ENCODE data around the gene SNAI1.
"Not testable (repeated sequence)": the region's sequence is repeated elsewhere in the genome, so short reads cannot be mapped to it uniquely, and the experiment has no call there.

SNAI1 gene

DNA sequence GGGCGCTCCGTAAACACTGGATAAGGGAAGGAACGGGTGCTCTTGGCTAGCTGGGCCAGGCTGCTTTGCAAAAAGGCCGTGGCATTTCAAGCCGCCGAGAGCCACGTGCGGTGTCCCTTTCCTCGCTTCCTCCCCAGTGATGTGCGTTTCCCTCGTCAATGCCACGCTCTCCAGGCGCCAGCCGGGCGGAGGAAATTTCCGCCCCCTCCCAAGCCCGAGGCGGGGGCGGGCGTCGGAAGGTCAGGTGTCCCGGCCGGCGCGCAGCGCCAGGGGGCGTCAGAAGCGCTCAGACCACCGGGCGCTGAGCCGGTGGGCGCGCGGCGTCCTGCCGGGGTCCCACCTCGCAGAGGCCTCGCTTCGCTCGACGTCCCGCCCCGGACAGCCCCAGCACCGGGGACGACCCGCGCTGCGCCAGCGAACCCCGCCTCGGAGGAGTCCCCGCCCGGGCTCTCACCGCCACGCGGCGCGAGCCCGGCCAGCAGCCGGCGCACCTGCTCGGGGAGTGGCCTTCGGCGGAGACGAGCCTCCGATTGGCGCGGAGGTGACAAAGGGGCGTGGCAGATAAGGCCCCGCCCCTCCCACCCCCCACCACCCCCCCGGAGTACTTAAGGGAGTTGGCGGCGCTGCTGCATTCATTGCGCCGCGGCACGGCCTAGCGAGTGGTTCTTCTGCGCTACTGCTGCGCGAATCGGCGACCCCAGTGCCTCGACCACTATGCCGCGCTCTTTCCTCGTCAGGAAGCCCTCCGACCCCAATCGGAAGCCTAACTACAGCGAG is at the start of gene SNAI1:
Gene SNAI1 (plus strand): TSS at position 635 of the 777 bp plus-strand sequence. CDS start 80 bp downstream, at position 715.
- peak; percentile 73 for DNase-seq (ENCODE audit: low spot score)

DNA sequence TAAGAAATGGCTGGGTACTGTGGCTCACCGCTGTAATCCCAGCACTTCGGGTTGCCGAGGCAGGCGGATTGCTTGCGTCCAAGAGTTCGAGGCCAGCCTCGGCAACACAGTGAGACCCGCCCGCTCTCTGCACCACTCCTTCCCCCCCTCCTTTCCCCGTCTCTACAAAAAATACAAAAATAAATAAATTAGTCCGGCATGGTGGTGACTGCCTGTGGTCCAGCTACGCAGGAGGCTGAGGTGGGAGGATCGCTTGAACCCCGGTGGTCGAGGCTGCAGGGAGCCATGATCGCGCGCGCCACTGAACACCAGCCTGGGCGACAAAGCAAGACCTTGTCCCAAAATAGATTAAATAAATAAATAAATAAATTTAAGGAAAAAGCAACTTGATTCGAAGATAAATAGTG is 47.0 kb upstream of the SNAI1 start:
- DNase-seq (ENCODE audit: low spot score) = no peak

DNA sequence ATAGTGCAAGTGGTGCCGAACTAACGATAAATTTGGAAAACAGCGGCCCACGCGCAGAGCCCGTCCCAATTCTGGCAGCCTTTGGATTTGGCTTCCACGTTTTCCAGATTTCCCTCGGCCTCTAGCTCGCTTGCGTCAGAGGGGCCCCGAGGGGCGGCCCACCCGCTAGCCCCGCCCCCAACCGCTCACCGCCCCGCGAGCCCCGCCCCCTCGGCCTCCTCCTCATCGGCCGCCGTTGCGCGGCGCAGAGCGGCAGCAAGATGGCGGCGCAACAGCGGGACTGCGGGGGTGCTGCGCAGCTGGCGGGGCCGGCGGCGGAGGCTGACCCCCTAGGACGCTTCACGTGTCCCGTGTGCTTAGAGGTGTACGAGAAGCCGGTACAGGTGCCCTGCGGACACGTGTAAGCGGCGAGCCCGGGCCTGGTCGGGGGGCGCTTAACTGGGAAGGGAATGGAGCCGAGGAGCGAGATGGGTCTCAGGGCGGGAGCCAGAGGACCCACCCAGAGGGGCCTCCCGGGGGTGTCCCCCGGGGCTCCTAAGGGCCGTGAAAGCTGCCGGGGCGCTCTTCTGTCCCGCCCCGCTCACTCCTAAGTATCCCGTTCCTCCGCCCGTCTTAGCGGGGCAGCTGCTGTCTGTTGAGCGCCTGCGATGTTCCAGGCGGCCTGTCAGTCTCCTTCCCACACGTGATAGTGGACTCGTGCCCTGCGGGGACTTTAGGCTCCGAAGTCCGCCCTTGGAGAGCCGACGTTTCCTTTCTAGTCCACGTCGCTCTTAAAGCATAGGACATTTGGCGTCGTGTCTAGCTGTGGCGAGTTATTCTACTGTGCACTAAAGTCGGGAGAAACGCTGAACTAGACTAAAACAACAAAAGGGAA is 46.4 kb upstream of the SNAI1 start, which contains the start of gene RNF114:
Gene RNF114 (plus strand): TSS at position 245 of the 874 bp plus-strand sequence. CDS start 16 bp downstream, at position 261.
- peak; percentile 93 for DNase-seq (ENCODE audit: low spot score)

DNA sequence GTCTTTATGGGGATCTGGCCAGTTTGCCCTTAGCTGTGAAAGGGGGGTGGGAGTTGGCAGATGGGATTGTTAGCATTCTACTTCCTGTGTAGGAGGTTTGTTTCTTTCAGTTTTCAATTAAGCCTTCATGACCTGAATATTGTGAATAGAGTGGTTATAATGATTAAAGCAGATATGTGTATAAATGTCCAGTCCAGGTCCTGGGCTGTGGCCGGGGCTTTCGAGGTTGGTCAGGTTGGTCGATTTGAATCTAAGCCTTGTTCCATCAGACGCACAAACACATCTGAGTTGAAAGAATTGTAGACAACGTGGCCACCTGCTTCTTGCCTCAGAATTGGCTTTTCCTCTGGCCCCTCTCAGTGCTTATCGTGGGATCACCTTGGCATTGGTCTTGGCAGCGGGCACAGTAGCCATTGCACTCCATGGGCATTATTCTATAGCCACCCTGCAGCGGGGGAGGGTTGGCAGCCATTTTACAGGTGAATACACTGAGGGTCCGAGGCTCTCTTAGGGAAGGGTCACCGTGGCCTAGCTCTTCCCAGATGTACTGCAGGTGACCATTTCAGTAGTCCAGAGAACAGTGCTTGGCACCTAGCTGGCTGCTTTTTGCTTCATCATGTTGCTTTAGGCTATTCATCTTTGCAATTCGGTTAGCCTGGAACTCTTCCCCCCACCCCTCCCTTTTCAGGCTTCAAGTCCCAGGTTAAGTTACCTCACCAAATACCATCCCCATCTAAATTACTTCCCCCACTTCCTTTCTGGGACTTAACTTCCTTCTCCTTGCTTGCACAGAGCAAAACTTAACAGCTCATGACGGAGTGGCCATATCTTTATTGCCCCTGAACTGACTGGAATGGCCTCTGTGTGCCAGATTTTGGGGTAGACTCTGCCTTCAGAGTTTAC is 45.5 kb upstream of the SNAI1 start:
- DNase-seq (ENCODE audit: low spot score) = no peak

DNA sequence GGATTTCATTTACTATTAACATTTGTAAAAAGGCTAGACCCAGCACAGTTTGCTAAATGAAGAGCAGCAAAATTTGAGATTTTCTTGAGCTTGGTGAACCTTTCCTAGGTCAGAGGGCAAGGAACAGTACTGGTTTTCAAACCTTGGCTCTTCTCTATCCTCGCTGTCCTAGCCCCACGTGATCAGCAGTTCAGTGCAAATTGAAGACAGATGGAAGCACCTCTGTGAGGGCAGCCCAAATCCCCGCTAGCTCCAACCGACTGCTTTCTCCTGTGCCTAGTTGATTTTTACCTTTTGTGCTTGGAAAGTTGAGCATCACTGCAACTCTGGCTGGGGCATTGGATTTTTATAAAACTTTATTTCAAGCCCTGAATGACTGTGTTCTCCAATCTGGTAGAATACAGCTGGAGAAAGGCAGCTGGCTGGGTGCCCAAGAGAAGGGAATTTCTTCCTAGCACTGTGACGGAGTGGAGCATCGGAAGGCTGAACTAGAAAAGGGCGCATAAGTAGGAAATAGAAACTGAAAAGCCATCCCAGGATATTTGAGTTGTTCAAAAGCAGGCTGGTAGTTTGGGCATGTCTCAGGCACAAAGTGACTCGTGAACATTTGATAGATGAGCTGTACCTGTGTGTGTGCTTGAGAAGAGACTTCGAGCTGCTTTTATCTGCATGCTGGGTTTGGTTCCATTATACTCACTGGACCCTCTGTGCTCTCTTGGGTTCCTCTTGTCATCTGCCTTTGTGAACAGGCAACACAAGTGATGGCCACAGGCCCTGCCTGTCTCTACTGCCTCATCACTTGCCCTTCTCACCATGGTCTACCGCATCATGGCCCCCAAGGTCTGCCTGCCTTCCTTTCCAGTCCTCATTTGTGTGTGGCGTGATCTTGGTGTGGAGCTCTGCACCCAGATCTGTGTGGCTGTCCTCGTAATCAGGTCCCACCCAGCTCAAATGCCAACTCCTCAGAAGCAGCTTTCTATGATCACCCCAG is 44.3 kb upstream of the SNAI1 start:
- DNase-seq (ENCODE audit: low spot score) = no peak

DNA sequence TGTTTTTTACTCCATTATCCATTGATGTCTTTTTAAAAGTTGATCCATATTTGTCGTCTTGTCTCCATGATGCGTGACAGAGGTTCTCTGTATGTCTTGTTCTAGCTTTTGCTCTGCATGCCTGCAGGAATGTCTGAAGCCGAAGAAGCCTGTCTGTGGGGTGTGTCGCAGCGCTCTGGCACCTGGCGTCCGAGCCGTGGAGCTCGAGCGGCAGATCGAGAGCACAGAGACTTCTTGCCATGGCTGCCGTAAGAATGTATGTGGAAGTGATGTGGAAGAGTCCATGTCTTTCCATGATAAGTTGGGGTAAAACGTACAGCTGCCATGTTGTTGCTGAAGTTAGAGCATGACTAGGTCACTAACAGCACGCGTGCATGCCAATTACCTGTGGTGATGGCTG is 41.3 kb upstream of the SNAI1 start:
- DNase-seq (ENCODE audit: low spot score) = no peak

DNA sequence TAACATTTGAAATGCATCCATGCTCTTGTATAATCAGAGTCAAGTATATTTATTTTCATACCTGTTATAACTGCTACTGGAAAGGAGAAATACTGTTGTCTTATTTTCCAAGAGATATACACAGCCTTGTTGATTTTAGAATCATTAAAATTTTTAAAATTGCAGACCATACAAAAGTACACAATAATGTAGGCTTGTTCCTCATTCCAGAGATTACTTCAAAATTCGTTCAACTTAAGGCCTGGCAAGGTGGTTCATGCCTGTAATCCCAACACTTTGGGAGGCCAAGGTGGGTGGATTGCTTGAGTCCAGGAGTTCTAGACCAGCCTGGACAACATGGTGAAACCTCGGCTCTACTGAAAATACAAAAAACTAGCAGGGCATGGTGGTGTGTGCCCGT is 40.5 kb upstream of the SNAI1 start:
- no peak for DNase-seq (ENCODE audit: low spot score)

DNA sequence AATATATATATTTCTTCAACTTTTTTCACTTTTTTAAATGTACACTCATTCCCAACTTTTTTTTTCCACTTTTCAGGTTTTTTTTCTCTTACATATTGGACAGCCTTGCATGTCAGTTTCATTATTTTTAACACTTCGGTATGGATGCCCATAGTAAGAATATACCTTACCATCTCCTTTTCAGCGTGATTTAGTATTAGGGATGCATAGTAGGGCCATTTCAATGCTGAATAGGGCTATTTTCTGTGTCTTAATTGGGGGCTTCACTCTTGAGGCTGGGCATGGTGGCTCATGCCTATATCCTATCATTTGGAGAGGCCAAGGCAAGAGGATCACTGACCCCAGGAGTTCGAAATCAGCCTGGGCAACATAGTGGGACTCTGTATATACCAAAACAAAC is 39.8 kb upstream of the SNAI1 start:
- DNase-seq (ENCODE audit: low spot score) = no peak

DNA sequence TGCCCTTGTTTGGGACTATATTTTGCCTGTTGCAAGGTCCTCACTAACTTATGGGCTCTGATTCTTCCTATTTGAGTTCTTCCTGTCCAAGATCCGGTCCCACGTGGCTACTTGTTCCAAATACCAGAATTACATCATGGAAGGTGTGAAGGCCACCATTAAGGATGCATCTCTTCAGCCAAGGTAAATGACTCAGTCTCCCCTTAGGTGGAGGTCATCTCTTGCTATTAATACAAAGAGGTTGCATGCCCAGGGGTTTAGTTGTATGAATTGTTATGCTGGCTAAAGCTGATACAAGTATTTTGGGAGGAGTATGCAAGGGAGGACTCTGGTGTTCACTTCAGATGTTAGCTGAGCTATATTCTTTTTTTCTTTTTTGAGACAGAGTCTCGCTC is 37.5 kb upstream of the SNAI1 start:
- no peak for DNase-seq (ENCODE audit: low spot score)

DNA sequence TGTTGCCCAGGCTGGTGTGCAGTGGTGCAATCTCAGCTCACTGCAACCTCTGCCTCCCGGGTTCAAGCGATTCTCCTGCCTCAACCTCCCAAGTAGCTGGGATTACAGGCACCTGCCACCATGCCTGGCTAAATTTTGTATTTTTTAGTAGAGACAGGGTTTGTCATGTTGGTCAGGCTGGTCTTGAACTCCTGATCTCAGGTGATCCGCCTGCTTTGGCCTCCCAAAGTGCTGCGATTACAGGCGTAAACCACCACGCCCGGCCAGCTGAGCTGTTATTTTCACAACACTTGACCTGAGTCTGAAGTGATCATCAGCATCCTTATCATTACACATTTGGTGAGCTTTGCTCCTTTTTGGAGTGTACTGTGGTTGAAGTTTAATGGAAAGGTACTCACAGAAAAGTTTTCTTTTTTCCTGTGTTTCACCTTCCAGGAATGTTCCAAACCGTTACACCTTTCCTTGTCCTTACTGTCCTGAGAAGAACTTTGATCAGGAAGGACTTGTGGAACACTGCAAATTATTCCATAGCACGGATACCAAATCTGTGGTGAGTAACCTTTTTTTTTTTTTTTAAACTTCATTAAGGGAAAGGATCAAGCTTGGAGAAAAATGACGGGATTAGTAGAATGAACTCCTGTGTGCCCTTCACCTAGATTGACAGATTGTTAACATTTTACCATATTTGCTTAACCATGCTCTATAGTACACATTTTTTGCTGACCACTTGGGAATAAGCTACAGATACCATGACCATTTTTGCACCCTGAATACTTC is 36.9 kb upstream of the SNAI1 start:
- no peak for DNase-seq (ENCODE audit: low spot score)

DNA sequence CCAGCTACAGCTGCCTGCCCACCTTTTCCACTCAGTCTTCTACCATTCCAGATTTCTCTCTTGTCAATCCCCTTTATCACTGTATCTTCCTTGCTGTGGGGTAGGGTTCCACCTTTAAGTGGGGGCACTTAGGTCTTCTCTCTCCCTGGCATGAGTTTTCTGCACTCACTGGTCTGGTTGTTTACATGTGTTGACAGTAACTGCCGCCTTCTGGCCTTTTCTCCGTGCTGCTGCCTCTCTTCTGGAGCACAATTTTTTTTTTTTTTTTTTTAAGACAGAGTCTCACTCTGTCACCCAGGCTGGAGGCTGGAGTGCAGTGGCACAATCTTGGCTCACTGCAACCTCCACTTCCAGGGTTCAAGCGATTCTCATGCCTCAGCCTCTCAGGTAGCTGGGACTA is 34.6 kb upstream of the SNAI1 start:
- no peak for DNase-seq (ENCODE audit: low spot score)

DNA sequence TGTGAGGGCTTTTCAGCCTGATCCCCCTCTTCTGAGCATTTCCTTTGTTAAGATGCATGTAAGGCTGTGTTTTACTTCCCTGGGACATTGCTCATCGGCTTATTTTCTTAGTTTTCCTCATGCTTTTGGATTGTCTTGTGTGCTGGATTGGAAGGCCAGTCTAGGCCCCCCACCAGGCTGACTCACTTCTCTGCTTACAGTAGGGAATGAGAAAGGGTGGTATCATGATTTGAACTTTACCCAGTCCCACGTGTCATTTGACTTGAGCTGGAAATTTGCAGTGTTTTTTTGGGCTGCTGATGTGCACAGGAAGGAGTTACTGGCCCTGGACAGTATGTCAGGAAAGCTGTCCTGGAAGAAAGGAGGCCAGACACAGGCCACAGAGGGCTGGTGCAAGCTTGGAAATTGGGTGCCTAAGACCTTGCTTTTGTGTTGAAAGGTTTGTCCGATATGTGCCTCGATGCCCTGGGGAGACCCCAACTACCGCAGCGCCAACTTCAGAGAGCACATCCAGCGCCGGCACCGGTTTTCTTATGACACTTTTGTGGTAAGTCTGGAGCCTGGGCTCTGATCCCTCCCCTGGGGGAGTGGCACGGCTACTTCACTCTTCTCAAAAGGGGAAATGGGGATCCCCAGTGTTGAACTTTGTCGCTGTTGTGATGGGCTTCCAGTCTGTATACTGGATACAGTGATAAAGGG is 33.8 kb upstream of the SNAI1 start:
- no peak for DNase-seq (ENCODE audit: low spot score)

DNA sequence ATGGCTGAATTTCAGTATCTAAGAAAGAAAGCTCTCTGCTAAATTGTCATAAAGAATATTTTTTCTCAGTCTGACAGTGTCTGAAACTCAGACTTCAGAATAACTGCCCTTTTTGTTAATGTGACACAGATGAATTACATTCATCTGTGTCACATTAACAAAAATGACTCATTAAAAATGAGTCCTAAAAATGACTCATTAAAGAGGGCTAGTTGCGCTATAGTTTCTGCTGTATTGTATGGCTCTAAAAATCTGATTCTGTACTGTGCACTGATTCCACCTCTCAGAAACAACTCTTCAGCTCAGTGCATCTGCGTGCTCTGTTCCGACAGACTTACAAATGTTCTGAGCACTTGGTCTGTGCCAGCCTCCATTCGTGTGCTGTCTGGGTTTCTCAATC is 31.6 kb upstream of the SNAI1 start:
- DNase-seq (ENCODE audit: low spot score) = no peak

DNA sequence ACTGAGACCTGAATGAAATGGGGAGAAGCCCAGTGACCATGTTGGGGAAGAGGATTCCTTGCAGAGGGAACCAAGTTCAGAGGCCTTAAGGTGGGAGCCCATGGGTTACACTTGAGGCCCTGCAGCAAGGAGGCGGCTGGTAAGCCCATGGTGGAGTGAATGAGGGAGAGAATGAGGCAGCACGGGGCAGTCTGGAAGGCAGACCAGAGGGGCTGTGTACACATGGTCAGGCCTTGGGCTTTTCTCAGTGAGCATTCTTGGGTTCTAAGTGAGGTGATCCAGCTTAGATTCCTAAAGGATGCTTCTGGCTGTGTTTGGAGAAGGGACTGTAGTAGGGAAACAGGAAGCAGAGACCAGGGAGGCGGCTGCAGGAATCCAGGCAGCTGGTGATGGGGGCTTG is 27.6 kb upstream of the SNAI1 start:
- DNase-seq (ENCODE audit: low spot score) = no peak

DNA sequence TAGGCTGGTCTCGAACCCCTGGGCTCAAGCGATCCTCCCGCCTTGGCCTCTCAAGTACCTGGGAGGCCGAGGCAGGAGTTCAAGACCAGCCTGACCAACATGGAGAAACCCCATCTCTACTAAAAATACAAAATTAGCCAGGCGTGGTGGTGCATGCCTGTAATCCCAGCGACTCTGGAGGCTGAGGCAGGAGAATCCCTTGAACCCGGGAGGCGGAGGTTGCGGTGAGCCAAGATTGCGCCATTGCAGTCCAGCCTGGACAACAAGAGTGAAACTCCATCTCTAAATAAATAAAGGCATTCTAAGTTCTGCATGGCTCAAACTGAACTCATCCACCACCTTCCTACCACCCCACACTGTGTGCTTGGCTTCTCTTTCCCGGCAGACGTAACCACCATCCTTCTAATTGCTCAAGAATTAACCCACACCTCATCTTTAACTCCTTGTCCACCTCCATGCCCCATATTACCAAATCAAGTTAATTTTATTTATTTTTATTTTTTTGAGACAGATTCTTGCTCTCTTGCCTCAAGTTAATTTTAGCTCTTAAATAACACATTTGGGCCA is 26.9 kb upstream of the SNAI1 start:
- not testable (repeated sequence) for DNase-seq (ENCODE audit: low spot score)

DNA sequence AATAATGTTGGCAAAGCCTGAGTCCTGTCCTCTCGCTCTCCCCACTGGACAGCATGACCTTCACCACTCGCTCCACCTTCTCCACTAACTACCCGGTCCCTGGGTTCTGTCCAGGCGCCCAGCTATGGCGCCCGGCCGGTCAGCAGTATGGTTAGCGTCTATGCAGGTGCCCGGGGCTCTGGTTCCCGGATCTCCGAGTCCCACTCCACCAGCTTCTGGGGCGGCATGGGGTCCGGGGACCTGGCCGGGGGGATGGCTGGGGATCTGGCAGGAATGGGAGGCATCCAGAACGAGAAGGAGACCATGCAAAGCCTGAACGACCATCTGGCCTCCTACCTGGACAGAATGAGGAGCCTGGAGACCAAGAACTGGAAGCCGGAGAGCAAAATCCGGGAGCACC is 26.1 kb upstream of the SNAI1 start:
- no peak for DNase-seq (ENCODE audit: low spot score)

DNA sequence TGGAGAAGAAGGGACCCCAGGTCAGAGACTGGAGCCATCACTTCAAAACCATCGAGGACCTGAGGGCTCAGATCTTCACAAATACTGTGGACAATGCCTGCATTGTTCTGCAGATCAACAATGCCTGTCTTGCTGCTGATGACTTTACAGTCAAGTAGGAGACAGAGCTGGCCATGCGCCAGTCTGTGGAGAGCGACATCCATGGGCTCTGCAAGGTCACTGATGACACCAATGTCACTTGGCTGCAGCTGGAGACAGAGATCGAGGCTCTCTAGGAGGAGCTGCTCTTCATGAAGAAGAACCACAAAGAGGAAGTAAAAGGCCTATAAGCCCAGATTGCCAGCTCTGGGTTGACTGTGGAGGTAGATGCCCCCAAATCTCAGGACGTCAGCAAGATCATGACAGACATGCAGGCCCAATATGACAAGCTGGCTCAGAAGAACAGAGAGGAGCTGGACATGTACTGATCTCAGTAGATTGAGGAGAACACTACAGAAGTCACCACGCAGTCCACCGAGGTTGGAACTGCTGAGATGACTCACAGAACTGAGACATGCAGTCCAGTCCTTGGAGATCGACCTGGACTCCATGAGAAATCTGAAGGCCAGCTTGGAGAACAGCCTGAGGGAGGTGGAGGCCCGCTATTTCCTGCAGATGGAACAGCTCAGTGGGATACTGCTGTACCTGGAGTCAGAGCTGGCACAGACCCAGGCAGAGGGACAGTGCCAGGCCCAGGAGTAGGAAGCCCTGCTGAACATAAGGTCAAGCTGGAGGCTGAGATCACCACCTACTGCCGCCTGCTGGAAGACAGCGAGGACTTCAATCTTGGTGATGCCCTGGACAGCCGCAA is 25.5 kb upstream of the SNAI1 start:
- DNase-seq (ENCODE audit: low spot score) = peak; percentile 90

DNA sequence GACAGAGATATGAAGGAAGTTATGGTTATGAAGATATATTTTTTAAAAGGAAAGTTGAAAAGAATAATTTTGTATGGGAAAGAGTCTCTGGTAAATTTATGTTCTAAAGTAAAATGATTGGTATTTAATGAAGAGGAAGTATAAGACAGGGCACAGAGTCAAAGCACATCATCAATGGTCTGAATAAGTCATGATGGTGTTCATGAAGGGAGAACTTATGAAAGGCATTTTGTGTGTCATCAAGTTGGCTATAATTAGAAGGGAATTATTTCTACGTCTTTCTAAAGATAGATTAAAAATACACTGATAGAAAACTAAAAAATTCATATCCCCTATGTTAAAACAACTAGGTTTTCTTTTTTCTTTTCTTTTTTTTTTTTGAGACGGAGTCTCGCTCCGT is 21.4 kb upstream of the SNAI1 start:
- no peak for DNase-seq (ENCODE audit: low spot score)
